Gastroesophageal sphincter (tissue), 4 donors: Measurements from ENCODE around the gene MUC6. TPM values are rescaled to one million over a fixed set of nuclear protein-coding genes. Genes with fewer than 3 reads are reported as not detected.

Source experiments
- ATAC-seq: fragments of 150-250 bp; one replicate; pipeline ENCODE4 v1.9.1; 2016; ENCODE audit warnings: mild to moderate bottlenecking, moderate library complexity
- H3K27ac ChIP-seq, 4 donors: fragments of 200-600 bp; sonication (generic) in 3 of 4; 1 replicate in 3 of 4; 2 replicates in 1 of 4; pipeline ENCODE4 v1.5.1; 2016 to 2019
- H3K27me3 ChIP-seq: fragments of 200-600 bp; sonication (generic); one replicate; pipeline ENCODE4 v1.5.1; 2019
- H3K36me3 ChIP-seq, 2 donors: fragments of 200-600 bp; sonication (generic); one replicate each; pipeline ENCODE4 v1.5.1; 2019; ENCODE audit warnings: control low read depth in 1 of 2
- H3K4me1 ChIP-seq, 3 donors: fragments of 200-600 bp; sonication (generic); 1 replicate in 2 of 3; 2 replicates in 1 of 3; pipeline ENCODE4 v1.5.1; 2016 to 2019; ENCODE audit warnings: control low read depth in 2 of 3
- H3K4me3 ChIP-seq, 2 donors: fragments of 200-600 bp; sonication (generic); one replicate each; pipeline ENCODE4 v1.5.1; 2019; ENCODE audit warnings: mild to moderate bottlenecking in 1 of 2, moderate library complexity in 1 of 2
- H3K9me3 ChIP-seq, 3 donors: fragments of 200-600 bp; sonication (generic); one replicate each; pipeline ENCODE4 v1.5.1; 2017 to 2019; ENCODE audit warnings: control low read depth in 2 of 3
- EP300 ChIP-seq: sonication (generic); formaldehyde crosslinking; IDR thresholded peaks from one replicate; pipeline ENCODE4 v1.6.1; 2017; ENCODE audit warnings: antibody characterized with exemption, mild to moderate bottlenecking
- POLR2A ChIP-seq, 2 donors: fragments of 450-650 bp; IDR thresholded peaks; one replicate each; pipeline ENCODE4 v1.6.1; 2017; ENCODE audit warnings: antibody characterized with exemption in 2 of 2, mild to moderate bottlenecking in 2 of 2, moderate library complexity in 1 of 2
- POLR2AphosphoS5 ChIP-seq: sonication (generic); formaldehyde crosslinking; IDR thresholded peaks from one replicate; pipeline ENCODE4 v1.6.1; 2017; ENCODE audit warnings: antibody characterized with exemption
- WGBS, 2 donors: methylation state at CpG; one replicate each; pipeline ENCODE4 v1.1.5; 2018; ENCODE audit warnings: low coverage in 1 of 2; 5-methylcytosine and 5-hydroxymethylcytosine counted together
- total RNA-seq, 4 donors: library from RNA; depleted of rRNA; stranded (reverse); fragments of >200 nt; gene quantifications; one replicate each; pipeline ENCODE4 v1.1.0, GENCODE V29; 2016
- TF ChIP-seq, protein P1 (sequence below), 4 experiments: fragments of 200-600 bp in 2 of 4; fragments of 450-650 bp in 2 of 4; sonication (generic) in 1 of 4; IDR thresholded peaks; one replicate each; pipeline ENCODE4 v1.5.1; 2017 to 2019; ENCODE audit warnings: antibody characterized with exemption in 4 of 4, mild to moderate bottlenecking in 2 of 4, moderate library complexity in 2 of 4

MUC6 gene
- total RNA-seq, 4 donors from 2014 or later = 0.77 TPM; not detected in 3

DNA sequence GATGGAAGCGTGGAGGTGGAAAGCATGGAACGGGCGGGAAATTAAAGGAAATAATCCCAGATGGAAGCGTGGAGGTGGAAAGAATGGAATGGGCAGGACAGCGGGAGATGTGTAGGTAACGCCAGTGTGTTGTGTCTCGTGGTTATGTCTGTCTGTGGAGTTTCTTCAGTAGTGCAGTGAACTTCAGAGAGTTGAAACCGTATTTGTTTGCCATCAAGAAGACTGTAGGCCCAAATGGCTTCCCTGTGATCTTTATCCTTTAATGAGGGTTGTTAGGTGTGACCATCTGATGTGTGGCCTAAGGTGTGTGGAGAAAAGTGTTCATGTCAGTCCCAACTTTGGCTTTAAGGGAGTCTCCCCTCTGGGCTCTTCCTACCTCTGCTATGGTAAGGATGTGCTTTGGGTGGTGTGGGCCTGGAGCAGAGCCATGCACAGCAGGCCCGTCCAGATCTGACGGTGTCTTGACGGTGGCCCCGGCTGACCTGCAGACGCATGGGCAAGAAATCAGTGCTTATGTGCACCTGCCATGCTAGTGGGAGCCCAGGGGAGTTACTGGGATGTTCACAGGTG, 71.2 kb downstream of the MUC6 start:
- WGBS, 2 donors = 86 to 96% methylated on average over 4 to 9 of the region's 13 CpGs
- H3K4me1 ChIP-seq = peaks cover 0 to 26% (median 3%) of the 10 kb centered on the region in 3 donors
- H3K27me3 ChIP-seq = no peaks in the 10 kb centered on the region
- H3K4me3 ChIP-seq = no peak overlapping the region
- H3K27ac ChIP-seq = no peak overlapping the region
- H3K9me3 ChIP-seq = no peaks in the 10 kb centered on the region
- TF ChIP-seq EP300 (no peak), POLR2AphosphoS5 (no peak), POLR2A (IDR thresholded peaks at IDR 0.05) (no peak)
- TF ChIP-seq, protein P1, sequence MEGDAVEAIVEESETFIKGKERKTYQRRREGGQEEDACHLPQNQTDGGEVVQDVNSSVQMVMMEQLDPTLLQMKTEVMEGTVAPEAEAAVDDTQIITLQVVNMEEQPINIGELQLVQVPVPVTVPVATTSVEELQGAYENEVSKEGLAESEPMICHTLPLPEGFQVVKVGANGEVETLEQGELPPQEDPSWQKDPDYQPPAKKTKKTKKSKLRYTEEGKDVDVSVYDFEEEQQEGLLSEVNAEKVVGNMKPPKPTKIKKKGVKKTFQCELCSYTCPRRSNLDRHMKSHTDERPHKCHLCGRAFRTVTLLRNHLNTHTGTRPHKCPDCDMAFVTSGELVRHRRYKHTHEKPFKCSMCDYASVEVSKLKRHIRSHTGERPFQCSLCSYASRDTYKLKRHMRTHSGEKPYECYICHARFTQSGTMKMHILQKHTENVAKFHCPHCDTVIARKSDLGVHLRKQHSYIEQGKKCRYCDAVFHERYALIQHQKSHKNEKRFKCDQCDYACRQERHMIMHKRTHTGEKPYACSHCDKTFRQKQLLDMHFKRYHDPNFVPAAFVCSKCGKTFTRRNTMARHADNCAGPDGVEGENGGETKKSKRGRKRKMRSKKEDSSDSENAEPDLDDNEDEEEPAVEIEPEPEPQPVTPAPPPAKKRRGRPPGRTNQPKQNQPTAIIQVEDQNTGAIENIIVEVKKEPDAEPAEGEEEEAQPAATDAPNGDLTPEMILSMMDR (IDR thresholded peaks at IDR 0.05) = no peak
- ATAC-seq = no peak
- peaks cover 0 to 55% of the 10 kb centered on the region in 2 donors for H3K36me3 ChIP-seq

GRCh38 chr11:963852-964251, 72.7 kb downstream of the MUC6 start:
- Histone ChIP-seq H3K27ac (no peak overlapping the region), H3K4me3 (no peak overlapping the region), H3K27me3 (no peaks in the 10 kb centered on the region), H3K36me3 (peaks cover 0 to 59% of the 10 kb centered on the region in 2 donors), H3K9me3 (no peaks in the 10 kb centered on the region), H3K4me1 (peaks cover 0 to 25% (median 3%) of the 10 kb centered on the region in 3 donors)
- WGBS, 2 donors = 83% methylated on average over 1 of the region's 7 CpGs; no CpG with 5 or more reads in 1 of the 2 donors
- ATAC-seq = no peak
- TF ChIP-seq, protein P1 (IDR thresholded peaks at IDR 0.05) = no peak
- TF ChIP-seq EP300 (no peak), POLR2AphosphoS5 (no peak), POLR2A (IDR thresholded peaks at IDR 0.05) (no peak)

Other genes with a start within 250 kb of the MUC6 start
- 1 to 10 TPM in 1 of 4 donors, under 1 TPM in 3; 0.17 to 2.9 (median 0.58) TPM for gene CEND1, start 246.6 kb downstream of the MUC6 start, total RNA-seq
- gene SLC25A22, start 238.4 kb downstream of the MUC6 start, total RNA-seq = 10 to 100 TPM in 1 of 4 donors, 1 to 10 TPM in 3; 5.2 to 14.5 (median 6.9) TPM
- gene PIDD1, start 231.5 kb downstream of the MUC6 start, total RNA-seq = 10 to 100 TPM in 2 of 4 donors, 1 to 10 TPM in 2; 1.6 to 23.7 (median 9.0) TPM
- gene RPLP2, start 226.8 kb downstream of the MUC6 start, total RNA-seq = 100 to 1,000 TPM; 165 to 880 (median 462) TPM
- gene PNPLA2, start 217.8 kb downstream of the MUC6 start, total RNA-seq = 10 to 100 TPM; 39.7 to 79.4 (median 58.9) TPM
- 10 to 100 TPM in 1 of 4 donors, 1 to 10 TPM in 3; 4.1 to 10.3 (median 6.4) TPM for gene CRACR2B, start 208.8 kb downstream of the MUC6 start, total RNA-seq
- gene CD151, start 203.8 kb downstream of the MUC6 start, total RNA-seq = 100 to 1,000 TPM; 277 to 794 (median 465) TPM
- gene POLR2L, start 194.2 kb downstream of the MUC6 start, total RNA-seq = 10 to 100 TPM; 65.5 to 86.0 (median 71.8) TPM
- gene TSPAN4, start 193.9 kb downstream of the MUC6 start, total RNA-seq = 100 to 1,000 TPM in 3 of 4 donors, 10 to 100 TPM in 1; 66.5 to 115 (median 112) TPM
- 10 to 100 TPM; 36.0 to 55.3 (median 46.4) TPM for gene CHID1, start 125.9 kb downstream of the MUC6 start, total RNA-seq
- 10 to 100 TPM; 47.9 to 88.5 (median 61.6) TPM for gene AP2A2, start 110.8 kb downstream of the MUC6 start, total RNA-seq
- gene MUC2, start 38.2 kb upstream of the MUC6 start, total RNA-seq = under 1 TPM in 1 of 4 donors, not detected in 3; 0.08 TPM
- gene MUC5AC, start 121.2 kb upstream of the MUC6 start, total RNA-seq = under 1 TPM in 2 of 4 donors, not detected in 2; 0.02 to 0.31 TPM
- gene MUC5B, start 186.3 kb upstream of the MUC6 start, total RNA-seq = 100 to 1,000 TPM in 1 of 4 donors, 1 to 10 TPM in 1, under 1 TPM in 2; 0.13 to 199 (median 0.60) TPM